HG03175 (cell line): Measurements from ENCODE around the gene MAPK11.

Experiments used
- ATAC-seq: cut with Tn5 transposase; IDR thresholded peaks from one replicate; pipeline ENCODE4 v1.9.1; 2021; ENCODE audit warnings: mild to moderate bottlenecking, moderate library complexity; ENCODE audit not compliant: unreplicated experiment

The MAPK11 gene

DNA sequence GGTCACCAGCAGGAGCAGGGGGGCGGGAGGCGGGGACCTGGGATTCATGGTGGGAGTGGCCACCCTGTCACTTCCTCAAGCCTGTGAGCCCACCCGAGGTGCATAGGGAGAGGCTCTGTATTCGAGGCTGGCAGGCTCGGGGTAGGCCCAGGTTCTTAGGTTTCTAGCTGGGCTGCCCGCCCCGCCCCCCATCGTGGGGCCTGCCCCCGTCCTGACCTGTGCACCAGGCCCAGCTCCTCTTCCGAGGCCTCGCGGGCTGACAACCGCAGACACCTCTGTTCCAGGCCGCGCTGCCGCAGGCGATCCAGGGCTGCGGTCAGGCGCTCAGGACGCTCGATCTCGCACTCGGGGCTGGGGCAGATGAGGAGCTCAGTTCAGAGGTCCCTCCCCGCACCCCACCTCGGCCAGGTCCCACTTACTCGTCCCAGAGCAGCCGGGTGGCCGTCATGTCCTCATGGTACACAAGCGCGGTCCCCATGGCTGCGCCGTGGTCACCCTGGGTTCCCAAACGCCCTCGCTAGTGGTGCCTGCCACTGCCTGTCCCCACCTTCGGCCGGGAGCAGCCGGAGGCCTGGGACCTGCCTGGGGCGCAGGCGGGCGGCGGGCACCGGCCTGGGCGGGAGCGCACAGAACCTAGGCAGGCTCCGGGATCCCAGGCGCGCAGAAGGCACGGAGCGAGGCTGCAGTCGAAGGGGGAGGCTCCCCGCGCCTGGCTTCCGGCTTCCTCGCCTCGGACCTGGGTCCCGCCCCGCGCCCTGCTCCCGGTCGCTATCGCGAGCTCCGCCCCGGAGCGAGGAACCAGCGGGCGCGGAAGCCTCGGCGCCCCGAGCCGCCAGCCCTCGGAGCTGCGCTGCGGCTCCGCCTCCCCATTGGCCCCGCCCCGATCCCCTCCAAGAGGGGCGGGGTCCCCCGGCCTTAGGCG is 19.4 kb downstream of the MAPK11 start, which contains the start of gene HDAC10:
Gene HDAC10, minus strand, starts transcription at position 711 of the 922 bp plus-strand sequence. Its CDS starts 233 bp downstream, at position 478.
- peak; percentile 47 for ATAC-seq

DNA sequence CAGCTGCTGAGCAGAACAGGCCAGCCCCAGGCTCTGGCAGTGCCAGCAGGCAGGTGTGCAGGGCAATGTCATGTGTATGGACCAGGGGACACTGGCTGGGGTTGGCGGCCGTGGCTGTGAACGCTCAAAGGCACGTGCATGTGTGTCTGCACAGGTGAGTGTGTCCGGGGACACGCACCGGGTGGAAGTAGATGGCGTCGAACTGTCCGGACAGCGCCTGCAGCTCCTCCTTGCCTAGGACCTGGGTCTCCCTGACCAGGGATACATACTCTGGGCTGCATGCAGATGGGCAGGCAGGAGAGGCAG is 20.0 kb downstream of the MAPK11 start:
- ATAC-seq: no peak

DNA sequence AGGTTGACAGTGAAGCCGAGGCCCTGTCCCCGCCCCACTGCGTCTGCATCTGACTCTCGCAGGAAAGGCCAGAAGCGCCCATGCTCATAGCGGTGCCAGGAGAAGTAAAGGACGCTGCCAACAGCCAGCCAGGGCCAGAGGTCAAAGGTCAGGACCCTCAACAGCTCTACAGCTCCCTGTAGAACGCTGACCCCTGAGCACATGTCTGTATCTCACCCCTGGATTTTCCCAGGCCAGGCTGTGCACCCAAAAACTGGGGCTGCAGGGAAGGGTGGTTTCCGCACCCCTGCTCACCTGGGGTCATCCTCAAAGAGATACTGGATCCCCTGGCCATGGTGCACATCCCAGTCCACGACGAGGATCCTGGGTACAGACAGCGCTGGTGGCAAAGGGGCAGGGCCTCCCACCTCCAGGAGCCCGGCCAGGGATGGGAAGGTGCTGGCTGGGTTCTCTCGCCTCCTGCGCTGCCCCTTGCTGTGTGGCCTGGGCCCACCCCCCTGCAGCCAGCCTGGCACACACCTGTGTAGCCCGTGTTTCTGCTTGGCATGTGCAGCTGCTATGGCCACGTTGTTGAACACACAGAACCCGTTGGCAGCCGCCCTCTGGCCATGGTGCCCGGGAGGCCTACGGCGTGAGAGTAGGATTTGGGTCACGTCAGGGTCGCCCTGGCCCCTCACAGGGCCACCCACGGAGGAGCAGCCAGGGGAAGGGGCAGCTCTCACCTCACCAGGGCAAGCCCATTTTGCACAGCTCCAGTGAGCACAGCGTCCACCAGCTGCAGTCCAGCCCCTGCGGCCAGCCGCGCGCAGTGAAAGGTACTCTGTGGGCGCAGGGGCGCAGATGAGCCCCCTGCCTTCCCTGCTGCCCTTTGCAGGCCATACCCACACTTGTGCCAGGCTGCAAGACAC is 20.6 kb downstream of the MAPK11 start:
- ATAC-seq: no peak

DNA sequence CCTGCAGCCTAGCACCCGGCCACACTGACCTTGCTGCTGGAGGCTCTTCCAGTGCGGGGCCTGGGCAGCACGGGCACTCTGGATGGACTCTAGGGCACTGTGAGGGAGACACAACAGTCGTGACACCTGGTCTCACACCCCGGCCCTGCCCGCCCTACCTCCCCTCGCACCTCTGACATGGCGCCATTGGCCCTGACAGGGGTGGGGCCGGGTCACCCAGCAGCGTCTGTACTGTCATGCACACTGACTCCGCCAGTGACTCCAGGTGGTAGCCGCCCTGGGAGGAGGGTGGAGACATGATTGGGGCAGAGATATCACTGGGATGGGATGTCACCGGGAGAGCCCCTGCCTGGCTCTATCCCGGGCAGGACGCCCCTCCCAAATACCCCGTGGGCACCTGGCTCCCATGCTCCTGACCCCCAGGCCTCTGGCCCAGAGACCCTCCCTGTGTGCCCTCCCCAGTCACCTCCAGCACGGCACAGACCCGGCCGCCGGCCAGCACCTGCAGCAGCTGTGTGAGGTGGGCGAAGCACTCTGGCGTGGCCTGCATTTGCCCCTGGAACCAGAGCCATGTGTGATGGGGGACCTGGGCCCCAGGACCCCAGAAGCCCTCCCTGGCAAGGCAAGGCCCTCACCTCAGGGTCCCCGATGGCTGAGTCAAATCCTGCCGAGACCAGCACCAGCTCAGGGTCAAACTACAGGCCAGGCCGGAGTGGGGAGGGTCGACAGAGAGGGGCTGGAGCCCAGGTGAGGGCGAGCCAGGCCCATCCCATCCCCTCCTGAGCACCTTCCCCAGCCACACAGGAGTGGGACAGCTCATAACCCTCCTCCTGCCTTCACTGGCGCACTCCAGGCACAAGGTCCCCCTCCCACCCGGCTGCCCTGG is 21.7 kb downstream of the MAPK11 start:
- ATAC-seq: no peak

DNA sequence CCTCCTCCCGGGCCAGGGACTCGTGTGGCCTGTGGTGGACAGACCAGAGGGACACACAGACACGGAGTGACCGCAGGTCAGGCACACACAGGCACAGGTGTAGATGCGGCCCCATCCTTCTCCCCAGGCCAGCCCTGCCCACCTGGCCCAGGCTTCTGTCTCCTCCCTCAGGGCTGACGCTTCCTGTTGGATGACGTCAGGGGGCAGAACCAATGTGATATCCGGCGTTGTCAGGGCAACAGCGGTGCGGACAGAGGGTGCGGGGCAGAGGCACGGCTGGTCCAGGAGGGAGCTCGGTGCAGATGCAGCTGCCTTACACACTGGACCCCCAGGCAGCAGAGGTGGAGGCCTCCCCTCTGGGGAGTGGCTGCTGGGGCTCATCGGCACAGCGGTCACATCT is 22.4 kb downstream of the MAPK11 start:
- no peak for ATAC-seq

DNA sequence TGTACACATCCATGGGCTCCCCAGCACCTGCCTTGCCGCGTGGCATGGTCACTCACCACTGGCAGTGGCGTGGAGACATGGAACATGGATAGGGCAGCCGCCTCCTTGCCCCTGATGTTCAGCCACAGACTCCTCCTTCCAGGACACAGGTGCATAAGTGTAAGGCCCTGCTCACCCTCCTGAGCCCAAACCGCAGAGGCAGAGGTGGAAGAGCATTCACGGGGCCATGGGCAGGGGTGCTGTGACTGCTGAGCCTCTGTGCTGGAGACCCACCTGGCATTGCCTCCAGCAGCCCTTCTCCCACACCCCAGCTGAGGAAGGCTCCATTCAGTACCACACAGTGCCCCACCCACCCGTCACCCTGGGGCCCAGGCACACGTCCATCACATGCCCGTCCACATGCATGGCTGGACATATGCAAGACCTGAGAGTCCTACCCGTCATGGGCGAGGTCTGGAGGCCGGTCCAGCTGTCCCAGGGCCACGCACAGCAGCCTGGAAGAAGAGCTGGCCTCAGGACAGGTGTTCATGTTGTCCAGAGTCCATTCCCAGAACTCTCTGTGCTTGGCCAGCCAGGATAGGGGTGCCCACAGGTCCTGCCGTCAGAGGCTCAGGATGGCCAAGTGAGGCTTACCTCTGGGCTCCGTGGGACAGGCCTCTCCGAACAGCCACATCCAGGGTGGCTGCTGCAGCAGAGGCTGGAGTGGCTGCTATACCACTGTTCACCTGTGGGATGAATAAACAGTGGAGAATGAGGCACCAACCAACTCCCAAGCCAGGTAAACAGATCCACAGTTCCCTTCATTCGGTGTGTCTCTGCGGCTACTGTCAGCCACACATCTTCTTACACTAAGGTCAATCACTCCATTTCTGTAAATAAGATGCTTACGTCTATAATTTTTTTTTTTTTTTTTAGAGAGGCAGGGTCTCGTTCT is 23.7 kb downstream of the MAPK11 start:
- ATAC-seq: no peak

DNA sequence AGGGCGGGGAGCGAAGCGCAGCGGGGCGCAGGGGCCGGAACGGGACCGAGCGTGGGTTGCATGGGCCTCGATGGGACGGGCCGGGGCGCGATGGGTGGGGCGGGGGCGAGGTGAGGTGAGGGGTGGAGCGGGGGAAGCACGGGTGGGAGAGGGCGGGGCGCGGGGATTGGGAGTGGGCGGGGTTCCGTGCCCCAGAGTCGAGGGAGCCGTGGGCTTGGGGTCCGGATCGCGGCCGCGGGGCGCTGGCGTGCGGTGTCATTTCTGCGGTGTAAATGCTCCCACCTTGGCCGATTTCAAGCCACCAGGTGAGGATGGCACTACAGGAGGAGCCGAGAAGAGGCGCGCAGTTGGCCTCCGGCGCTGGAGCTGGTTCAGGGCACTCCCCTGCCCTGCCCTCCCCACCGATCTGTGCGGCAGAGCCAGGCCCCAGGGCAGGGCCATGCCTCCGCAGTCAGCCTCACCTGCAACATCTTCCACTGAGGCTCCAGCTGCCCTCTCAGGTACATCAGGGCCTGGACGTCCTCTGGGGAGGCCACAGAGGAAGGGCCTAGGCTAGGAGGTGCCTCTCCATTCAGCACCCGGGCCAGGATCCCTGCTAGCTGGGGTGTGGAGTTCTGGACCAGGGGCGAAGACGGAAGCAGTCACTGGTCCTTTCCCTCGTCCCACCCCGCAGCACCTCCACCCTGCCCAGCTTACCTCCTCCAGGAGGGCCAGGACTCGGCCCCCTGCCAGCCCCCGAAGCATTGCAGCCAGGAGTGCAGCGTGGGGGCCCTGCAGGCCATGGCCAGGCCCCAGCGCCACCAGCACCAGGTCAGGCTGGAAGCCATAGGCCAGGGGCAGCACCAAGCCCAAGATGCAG is 24.7 kb downstream of the MAPK11 start:
- ATAC-seq: no peak

DNA sequence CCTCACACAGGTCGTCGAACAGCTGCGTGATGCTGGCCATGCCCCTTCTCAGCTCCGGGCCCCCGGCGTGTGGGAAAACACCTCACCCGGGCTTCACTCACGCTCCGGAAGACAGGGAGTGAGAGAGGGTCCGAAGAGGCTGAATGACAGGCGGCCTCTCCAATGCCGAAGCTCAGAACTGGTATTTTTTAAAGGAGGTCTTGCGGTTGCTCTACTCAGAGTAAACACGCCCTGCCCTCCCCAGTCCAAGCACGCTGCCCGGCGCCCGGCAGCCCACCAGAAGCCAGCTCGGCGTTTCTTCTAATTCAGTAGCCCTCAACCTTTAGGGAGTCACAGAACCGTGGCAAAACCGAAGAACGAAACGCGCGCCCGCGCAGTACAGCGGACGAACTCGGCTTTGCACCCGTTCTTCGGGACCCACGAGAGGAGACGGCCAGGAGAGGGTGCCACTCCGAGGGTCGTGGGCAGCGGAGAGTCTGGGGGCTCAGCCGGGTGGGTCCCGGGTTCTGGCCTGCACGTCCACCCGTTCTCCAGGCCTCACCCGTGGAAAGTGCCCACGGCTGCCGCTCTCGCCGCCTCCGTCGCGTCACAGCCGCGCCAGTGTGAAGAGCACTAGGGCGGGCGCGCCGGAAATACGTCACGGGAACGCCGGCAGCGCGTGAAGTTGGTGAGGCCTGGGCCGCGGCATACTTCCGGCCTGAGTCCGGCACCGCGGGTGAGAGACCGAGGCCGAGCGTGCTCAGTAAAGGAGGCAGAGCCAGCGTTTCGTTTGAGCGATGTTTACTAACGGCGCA is 25.6 kb downstream of the MAPK11 start, which contains the start of gene TUBGCP6:
Gene TUBGCP6, minus strand, starts transcription at position 604 of the 794 bp plus-strand sequence. Its CDS starts 564 bp downstream, at position 40.
- ATAC-seq: peak; percentile 81

DNA sequence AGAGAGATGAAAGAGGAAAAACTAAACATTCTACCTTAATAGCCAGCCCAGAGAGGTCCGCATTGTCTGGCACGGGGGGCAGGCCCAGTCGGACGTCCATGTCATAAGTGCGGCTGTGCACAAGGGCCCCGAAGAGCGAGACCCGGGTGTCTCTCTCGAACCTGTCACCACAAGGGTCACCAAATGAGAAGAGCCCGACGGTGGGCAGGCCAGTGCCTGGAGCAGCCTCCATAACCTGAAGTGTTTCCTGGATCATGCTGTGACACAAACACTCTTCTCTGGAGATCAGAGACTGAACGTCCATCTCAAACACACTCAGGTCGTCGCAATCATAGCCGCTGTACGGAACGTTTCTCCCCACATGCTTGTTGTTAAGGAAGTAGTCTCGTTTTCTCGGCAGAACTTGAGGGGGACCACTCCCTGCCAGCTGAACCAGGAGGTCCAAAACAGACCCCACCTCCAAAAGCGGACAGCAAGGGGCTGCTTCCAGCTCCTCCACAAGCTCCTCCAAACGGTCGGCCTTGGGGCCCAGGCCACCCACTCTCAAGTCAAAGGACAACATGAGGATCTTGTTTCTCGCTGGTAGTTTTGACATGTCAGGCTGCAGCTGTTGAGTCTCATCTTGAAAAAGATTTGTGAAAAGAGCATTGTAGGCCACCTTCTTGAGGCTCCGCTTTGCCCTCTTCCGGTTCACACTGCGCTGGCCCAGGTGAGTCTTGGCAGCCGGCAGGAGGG is 26.3 kb downstream of the MAPK11 start:
- no peak for ATAC-seq

DNA sequence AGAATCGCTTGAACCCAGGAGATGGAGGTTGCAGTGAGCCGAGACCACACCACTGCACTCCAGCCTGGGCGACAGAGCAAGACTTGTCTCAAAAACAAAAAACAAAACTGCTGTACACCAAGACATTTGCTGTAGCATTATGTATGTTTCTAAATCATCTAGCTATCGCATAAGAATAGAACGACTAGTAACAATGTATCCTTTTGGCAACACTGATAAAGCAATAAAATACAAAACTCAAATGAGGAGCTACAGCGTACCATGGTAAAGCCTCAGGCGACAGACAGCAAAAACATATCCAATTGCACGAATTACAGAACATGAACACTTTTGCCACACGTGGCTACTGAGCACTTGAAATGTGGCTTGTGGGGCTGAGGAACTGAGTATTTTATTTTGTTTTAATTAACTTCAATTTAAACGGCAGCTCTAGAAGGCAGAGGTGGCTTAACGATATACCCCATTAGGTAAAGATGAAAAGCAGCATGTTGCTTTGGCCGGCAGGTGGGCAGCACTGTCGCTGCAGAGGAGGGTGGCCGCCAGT is 27.7 kb downstream of the MAPK11 start:
- no peak for ATAC-seq

DNA sequence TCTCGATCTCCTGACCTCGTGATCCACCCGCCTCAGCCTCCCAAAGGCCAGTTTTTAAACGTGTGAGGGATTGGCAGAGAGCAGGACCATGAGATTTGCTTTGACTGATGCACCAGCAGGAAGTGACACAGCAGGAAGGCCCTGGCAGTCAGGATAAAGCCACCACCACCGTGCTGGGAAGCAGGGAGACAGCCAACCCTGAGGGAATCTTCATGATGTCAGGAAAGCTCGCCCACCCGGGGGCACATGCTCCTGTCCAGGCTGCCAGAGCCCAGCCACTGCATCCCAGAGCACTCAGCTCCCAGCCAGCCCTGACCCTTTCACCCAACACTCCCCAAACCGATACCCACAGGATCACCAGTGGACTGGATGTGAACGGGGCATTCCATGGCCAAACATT is 31.4 kb downstream of the MAPK11 start:
- no peak for ATAC-seq

DNA sequence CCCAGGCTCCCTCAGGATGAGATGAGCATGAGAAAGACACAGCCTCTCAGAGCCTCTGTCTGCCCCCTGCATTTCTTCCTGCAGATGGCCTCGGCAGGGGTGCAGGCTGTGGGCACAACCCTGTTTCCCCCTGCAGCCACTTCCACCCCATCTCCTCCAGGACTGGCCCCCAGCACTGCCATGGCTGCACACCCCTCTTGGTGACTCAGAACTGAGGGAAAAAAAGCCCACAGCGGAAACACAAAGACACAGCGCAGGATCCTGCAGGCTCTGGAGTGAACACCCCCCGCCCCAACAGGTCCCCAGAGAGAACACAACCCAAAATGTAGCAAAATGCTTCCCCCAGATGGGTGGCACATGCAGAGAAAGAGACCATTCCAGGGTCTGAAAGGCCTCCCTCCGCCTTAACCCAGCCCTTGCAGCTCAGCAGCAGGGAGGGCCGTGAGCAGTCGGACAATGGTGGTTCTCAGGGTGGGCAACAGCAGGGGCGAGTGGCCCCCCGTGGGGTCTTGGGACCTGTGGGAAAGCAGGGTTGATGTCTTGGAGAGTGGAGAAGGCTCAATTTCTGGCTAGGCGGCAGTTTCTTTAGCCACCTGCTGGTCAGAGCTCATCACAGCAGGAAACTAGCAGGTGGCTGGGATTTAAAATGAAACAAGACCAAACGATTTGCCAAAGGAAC is 33.3 kb downstream of the MAPK11 start:
- ATAC-seq: no peak

DNA sequence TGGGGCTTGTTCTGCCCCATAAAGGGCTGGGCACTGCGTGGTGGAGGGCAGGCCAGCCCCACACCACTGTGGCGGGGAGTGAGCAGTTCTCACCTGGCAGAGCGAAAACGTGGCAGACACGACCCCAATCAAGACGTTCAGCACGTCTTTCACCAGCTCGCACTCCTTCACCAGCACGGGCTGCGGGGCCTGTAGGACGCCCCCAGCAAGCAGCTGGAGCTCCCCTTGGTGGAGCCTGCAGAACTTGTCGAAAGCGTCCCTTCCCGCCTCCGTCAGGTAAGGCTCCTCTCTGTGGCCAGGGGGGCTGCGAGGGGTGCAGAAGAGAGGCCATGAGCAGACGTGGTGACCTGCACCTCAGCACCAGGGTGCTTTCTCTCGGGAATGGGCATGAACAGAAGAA is 37.0 kb downstream of the MAPK11 start:
- no peak for ATAC-seq

DNA sequence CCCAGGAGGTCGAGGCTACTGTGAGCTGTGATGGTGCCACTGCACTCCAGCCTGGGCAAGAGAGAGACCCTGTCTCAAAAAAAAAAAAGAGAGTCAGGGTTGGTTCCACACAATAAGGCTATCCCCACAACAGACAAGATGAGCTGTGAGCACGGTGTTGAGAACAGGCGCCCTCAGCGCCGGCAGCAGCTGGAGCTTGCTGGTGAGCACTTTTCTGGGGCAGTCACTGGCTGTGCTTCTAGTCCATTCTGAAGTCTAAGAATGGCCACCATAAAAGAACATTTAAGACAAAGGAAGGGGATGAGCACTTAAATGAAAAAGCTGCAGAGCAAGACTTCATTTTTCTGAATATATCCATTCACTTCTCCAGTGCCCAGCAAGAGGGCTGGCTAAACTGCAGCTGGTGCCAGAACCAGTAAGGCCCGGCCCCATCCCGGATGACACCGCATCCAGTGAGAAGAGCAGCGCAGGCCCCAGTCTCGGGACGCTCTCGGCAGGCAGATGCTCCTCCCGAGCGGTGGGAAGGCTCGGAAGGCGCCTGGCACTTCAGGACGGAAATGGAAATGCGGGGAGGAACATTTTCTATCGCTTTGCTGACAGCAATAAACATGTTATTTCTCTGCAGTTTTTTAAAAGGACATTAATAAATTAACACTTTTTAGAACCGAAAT is 37.6 kb downstream of the MAPK11 start:
- no peak for ATAC-seq

DNA sequence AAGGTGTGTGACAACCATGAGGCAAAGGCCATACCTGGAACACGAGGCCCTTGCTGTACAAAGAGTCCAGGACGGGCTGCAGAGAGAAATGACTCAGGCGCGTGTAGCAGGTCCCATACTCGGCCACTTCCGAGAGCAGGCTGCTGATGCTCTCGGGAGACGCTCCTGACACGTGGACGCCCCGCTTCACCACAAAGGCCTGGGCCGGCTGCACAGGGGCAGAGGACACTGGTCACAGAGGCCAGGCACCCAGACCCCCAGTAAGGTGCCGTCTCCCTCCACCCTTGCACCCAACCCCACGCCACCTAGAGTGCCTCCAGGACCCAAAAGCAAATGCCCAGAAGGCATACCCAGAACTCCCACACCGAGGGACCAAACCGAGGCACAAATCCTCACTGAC is 40.8 kb downstream of the MAPK11 start:
- ATAC-seq: no peak

DNA sequence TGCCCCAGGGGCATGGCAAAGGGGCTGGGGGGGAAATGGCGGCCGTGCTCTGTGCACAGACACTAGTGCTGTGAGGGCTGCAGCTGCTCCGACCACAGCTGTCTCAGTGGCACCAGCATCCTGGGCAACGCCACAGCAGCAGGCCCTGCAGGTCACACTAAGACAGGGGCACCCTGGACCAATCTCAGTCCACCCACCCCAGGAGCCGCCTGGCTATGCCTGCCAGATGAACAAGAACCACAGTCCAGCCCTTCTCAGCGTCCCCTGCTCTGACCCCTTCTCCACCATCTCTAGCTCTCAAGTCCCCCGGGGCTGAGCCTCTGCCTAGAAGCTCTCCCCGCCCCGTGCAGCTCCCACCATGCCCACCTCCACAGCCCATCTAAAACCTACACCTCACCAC is 41.8 kb downstream of the MAPK11 start:
- ATAC-seq: no peak
